ENCODE measurements around the gene PPP2R5C. TPM values are rescaled to one million over a fixed set of nuclear protein-coding genes. Genes with fewer than 3 reads are reported as not detected.

Gene PPP2R5C
- polyA plus RNA-seq, 1 donor from 2014 or later: 111 TPM

DNA sequence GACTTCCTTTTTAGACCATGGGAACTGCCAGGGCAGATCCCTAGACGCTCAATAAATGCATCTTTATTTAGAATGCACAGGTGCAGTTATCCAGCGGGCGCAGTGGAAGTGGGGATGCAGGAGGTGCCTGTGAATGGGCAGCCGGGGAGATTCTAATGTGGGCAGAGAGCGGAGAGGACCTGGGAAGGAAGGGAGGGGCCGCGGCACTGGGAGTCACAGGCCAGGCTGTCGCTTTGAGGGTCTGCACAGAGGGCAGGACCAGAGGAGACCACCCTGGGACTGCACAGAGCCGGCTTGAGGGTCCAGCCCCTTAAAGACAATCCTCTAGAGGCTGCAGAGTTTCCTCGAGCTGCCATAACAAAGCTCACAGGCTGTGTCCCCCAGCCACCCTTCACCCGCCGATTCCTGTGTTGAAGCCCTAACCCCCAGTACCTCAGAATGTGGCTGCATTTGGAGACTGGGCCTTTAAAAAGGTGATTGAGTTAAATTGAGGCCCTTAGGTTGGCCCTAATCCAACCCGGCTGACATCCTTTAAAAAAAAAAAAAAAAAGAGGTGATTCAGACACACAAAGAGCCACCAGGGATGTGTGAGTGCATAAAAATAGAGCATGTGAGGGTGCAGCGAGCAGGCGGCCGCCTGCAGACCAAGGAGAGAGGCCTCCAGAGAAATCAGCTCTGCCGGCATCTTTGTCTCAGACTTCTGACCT, 44.4 kb upstream of the PPP2R5C start:
- H3K27ac ChIP-seq (ENCODE audit: low read length): no peak overlapping the region
- no peaks in the 10 kb centered on the region for H3K27me3 ChIP-seq (ENCODE audit: insufficient read depth, low read depth, low read length)
- no peaks in the 10 kb centered on the region for H4K20me1 ChIP-seq (ENCODE audit: insufficient read depth)
- TF ChIP-seq TAF1 (IDR thresholded peaks at IDR 0.05; ENCODE audit: low read depth): no peak
- TF ChIP-seq, protein P1, sequence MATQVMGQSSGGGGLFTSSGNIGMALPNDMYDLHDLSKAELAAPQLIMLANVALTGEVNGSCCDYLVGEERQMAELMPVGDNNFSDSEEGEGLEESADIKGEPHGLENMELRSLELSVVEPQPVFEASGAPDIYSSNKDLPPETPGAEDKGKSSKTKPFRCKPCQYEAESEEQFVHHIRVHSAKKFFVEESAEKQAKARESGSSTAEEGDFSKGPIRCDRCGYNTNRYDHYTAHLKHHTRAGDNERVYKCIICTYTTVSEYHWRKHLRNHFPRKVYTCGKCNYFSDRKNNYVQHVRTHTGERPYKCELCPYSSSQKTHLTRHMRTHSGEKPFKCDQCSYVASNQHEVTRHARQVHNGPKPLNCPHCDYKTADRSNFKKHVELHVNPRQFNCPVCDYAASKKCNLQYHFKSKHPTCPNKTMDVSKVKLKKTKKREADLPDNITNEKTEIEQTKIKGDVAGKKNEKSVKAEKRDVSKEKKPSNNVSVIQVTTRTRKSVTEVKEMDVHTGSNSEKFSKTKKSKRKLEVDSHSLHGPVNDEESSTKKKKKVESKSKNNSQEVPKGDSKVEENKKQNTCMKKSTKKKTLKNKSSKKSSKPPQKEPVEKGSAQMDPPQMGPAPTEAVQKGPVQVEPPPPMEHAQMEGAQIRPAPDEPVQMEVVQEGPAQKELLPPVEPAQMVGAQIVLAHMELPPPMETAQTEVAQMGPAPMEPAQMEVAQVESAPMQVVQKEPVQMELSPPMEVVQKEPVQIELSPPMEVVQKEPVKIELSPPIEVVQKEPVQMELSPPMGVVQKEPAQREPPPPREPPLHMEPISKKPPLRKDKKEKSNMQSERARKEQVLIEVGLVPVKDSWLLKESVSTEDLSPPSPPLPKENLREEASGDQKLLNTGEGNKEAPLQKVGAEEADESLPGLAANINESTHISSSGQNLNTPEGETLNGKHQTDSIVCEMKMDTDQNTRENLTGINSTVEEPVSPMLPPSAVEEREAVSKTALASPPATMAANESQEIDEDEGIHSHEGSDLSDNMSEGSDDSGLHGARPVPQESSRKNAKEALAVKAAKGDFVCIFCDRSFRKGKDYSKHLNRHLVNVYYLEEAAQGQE (IDR thresholded peaks at IDR 0.05; ENCODE audit: borderline replicate concordance): no peak
- no peak for TF ChIP-seq POLR2AphosphoS5 (IDR thresholded peaks at IDR 0.05)
- no peak for TF ChIP-seq MXI1 (conservative IDR thresholded peaks at IDR 0.05; ENCODE audit: poor library complexity, severe bottlenecking)
- TF ChIP-seq, protein P2, sequence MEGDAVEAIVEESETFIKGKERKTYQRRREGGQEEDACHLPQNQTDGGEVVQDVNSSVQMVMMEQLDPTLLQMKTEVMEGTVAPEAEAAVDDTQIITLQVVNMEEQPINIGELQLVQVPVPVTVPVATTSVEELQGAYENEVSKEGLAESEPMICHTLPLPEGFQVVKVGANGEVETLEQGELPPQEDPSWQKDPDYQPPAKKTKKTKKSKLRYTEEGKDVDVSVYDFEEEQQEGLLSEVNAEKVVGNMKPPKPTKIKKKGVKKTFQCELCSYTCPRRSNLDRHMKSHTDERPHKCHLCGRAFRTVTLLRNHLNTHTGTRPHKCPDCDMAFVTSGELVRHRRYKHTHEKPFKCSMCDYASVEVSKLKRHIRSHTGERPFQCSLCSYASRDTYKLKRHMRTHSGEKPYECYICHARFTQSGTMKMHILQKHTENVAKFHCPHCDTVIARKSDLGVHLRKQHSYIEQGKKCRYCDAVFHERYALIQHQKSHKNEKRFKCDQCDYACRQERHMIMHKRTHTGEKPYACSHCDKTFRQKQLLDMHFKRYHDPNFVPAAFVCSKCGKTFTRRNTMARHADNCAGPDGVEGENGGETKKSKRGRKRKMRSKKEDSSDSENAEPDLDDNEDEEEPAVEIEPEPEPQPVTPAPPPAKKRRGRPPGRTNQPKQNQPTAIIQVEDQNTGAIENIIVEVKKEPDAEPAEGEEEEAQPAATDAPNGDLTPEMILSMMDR (IDR thresholded peaks at IDR 0.05; ENCODE audit: poor library complexity, severe bottlenecking): no peak
- no peak for TF ChIP-seq EP300 (conservative IDR thresholded peaks at IDR 0.05; ENCODE audit: poor library complexity, severe bottlenecking)
- no peak for TF ChIP-seq EZH2 (IDR thresholded peaks at IDR 0.05; ENCODE audit: borderline replicate concordance, insufficient read depth, low read length, poor library complexity, severe bottlenecking)
- TF ChIP-seq RAD21 (conservative IDR thresholded peaks at IDR 0.05): no peak
- TF ChIP-seq SMC3 (conservative IDR thresholded peaks at IDR 0.05; ENCODE audit: poor library complexity): no peak
- no peak overlapping the region for H3K4me3 ChIP-seq (ENCODE audit: low read length)
- no peak overlapping the region for H2AFZ ChIP-seq (ENCODE audit: low read depth, low read length)
- H3K9me2 ChIP-seq (ENCODE audit: insufficient read depth, low read length): no peaks in the 10 kb centered on the region
- H3K79me2 ChIP-seq (replicated peaks; ENCODE audit: insufficient read depth, low read length): no peaks in the 10 kb centered on the region
- no peaks in the 10 kb centered on the region for H3K9me3 ChIP-seq (ENCODE audit: low read length)
- H3K36me3 ChIP-seq (ENCODE audit: insufficient read depth, low read length): no peaks in the 10 kb centered on the region
- H3F3A ChIP-seq (ENCODE audit: insufficient read depth, low read length, poor library complexity, severe bottlenecking): no peaks in the 10 kb centered on the region
- no peak overlapping the region for H3K4me2 ChIP-seq (ENCODE audit: low read length)
- no peak overlapping the region for H3K9ac ChIP-seq (ENCODE audit: low read length)

DNA sequence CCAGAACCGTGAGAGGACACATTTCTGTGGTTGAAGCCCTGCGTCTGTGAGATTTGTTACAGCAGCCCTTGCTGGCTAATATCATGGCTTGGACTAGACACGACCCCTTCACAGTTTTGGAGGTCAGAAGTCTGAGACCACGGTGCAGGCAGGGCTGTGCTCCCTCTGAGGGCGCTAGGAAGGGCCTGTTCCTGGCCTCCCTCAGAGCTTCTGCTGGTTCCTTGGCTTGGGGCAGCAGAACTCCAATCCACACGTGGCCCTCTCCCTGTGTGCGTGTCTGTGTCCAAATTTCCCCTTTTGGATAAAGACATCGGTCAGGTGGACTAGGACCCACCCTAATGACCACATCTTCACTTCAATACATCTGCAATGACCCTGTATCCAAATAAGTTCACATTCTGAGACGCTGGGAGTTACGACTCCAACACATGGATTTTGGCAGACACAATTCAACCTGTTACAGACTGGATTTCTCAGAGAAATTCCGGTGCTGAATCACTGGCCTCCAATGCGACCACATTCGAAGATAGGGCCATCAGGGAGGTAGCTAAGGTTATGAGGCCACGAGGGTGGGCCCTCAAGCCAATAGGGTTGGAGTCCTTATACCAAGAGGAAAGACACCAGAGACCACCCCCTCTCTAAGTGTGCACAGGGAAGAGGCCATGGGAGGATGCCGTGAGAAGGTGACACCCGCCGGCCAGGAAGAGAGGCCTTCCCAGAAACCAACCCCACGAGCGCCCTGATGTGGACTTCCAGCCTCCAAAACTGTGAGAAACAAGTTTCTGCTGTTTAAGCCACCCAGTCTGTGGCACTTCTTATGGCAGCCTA, 43.6 kb upstream of the PPP2R5C start:
- Histone ChIP-seq H3K4me2 (ENCODE audit: low read length) (no peak overlapping the region), H3K27me3 (ENCODE audit: insufficient read depth, low read depth, low read length) (no peaks in the 10 kb centered on the region), H3K27ac (ENCODE audit: low read length) (no peak overlapping the region), H3K9ac (ENCODE audit: low read length) (no peak overlapping the region), H2AFZ (ENCODE audit: low read depth, low read length) (no peak overlapping the region), H3K4me3 (ENCODE audit: low read length) (no peak overlapping the region), H3K9me3 (ENCODE audit: low read length) (no peaks in the 10 kb centered on the region), H3F3A (ENCODE audit: insufficient read depth, low read length, poor library complexity, severe bottlenecking) (no peaks in the 10 kb centered on the region), H3K79me2 (replicated peaks; ENCODE audit: insufficient read depth, low read length) (no peaks in the 10 kb centered on the region), H4K20me1 (ENCODE audit: insufficient read depth) (no peaks in the 10 kb centered on the region), H3K36me3 (ENCODE audit: insufficient read depth, low read length) (no peaks in the 10 kb centered on the region), H3K9me2 (ENCODE audit: insufficient read depth, low read length) (no peaks in the 10 kb centered on the region)
- TF ChIP-seq RAD21 (conservative IDR thresholded peaks at IDR 0.05): no peak
